Panc1 (cell line): ENCODE data around the gene SNIP1. TPM values are rescaled to one million over a fixed set of nuclear protein-coding genes. Genes with fewer than 3 reads are reported as not detected.
A peak's percentile ranks its signal among the peaks of the same experiment; 100 is the strongest.
"Not testable (repeated sequence)": the region's sequence is repeated elsewhere in the genome, so short reads cannot be mapped to it uniquely, and the experiment has no call there.

Experiments
- ATAC-seq: fragments of 200-7000 bp; cut with Tn5 transposase; 2 replicates; pipeline ENCODE4 v1.9.1; 2020; ENCODE audit warnings: mild to moderate bottlenecking, moderate library complexity
- BruUV-seq: library from RNA; stranded (reverse); fragments of 400-500 nt; replicated peaks from 2 replicates; lab custom pipeline; 2021; lab: Mats Ljungman, UMichigan
- CTCF ChIA-PET: fragments of 300-600 bp; sonication (Branson Sonifier 250); formaldehyde crosslinking; loops from one replicate; lab custom pipeline; 2022; ENCODE audit warnings: antibody characterized with exemption; lab: Charles Lee
- POLR2A ChIA-PET: fragments of 300-600 bp; sonication (Branson Sonifier 250); formaldehyde crosslinking; loops from one replicate; lab custom pipeline; 2022; ENCODE audit warnings: antibody characterized with exemption; lab: Charles Lee
- DNase-seq: peaks from one replicate; pipeline ENCODE4 v3.0.0-alpha.2; 2010; ENCODE audit warnings: low read depth, low spot score
- H3K27ac ChIP-seq: 2 replicates; pipeline ENCODE4 v1.5.1; 2011; ENCODE audit warnings: mild to moderate bottlenecking, low read length, inconsistent platforms
- H3K27me3 ChIP-seq: fragments of 200-500 bp; sonication (Bioruptor generic); 2 replicates; pipeline ENCODE4 v1.6.0; 2014; ENCODE audit warnings: low read length, inconsistent platforms; ENCODE audit not compliant: control insufficient read depth, insufficient read depth
- H3K36me3 ChIP-seq: fragments of 200-500 bp; sonication (Bioruptor generic); 2 replicates; pipeline ENCODE4 v1.5.1; 2014; ENCODE audit warnings: inconsistent platforms, mild to moderate bottlenecking, low read length, moderate library complexity; ENCODE audit not compliant: control insufficient read depth, insufficient read depth
- H3K4me1 ChIP-seq: 2 replicates; pipeline ENCODE4 v1.5.1; 2011; ENCODE audit warnings: inconsistent platforms, mild to moderate bottlenecking, low read length, moderate library complexity; ENCODE audit not compliant: control insufficient read depth, insufficient read depth
- H3K4me3 ChIP-seq, 2 experiments: 2 replicates each; pipeline ENCODE4 v1.5.1; 2011 to 2012; ENCODE audit warnings: low read depth in 2 of 2, low read length in 2 of 2, mild to moderate bottlenecking in 2 of 2, inconsistent platforms in 1 of 2, moderate library complexity in 1 of 2
- H3K9me3 ChIP-seq: fragments of 200-500 bp; sonication (Bioruptor generic); 2 replicates; pipeline ENCODE4 v1.5.1; 2014; ENCODE audit warnings: low read depth, mild to moderate bottlenecking, inconsistent platforms, low read length, moderate library complexity; ENCODE audit not compliant: control insufficient read depth, insufficient read depth
- CTCF ChIP-seq: fragments of 450-650 bp; IDR thresholded peaks from 2 replicates; pipeline ENCODE4 v1.5.1; 2017; ENCODE audit warnings: mild to moderate bottlenecking
- POLR2AphosphoS5 ChIP-seq: IDR thresholded peaks from 2 replicates; pipeline ENCODE4 v1.6.1; 2012; ENCODE audit warnings: mild to moderate bottlenecking, low read depth, low read length, moderate library complexity
- SIN3A ChIP-seq: IDR thresholded peaks from 2 replicates; pipeline ENCODE4 v1.6.1; 2012; ENCODE audit warnings: low read depth, mild to moderate bottlenecking, low read length, moderate library complexity, borderline replicate concordance; ENCODE audit not compliant: insufficient read depth
- TCF7L2 ChIP-seq: IDR thresholded peaks from 2 replicates; pipeline ENCODE4 v1.6.1; 2011; ENCODE audit warnings: mild to moderate bottlenecking, low read depth, low read length, inconsistent platforms
- in situ Hi-C: cut with HindIII; loops from 2 replicates; pipeline ENCODE4 v1.10.0; 2016; ENCODE audit warnings: low sequenced_read_pairs, low pct_unique_long_range_greater_than_20kb
- intact Hi-C: fragments of 100-400 bp; cut with micrococcal nuclease; formaldehyde crosslinking; loops from one replicate; pipeline ENCODE4 v1.10.0; 2022; ENCODE audit not compliant: unreplicated experiment
- total RNA-seq: library from RNA; stranded (reverse); gene quantifications from one replicate; pipeline ENCODE4 v1.2.1, GENCODE V29; 2021; ENCODE audit not compliant: unreplicated experiment
- TF ChIP-seq, protein P1 (sequence below), 2 experiments: IDR thresholded peaks; 2 replicates each; pipeline ENCODE4 v1.6.1; 2011 to 2012; ENCODE audit warnings: low read depth in 2 of 2, control low read depth in 1 of 2, low read length in 1 of 2, mild to moderate bottlenecking in 1 of 2, moderate library complexity in 1 of 2; ENCODE audit not compliant: insufficient read depth in 1 of 2

Gene SNIP1
- total RNA-seq, 1 experiment from 2014 or later, result 21.4 TPM

- no peaks in the 10 kb centered on the region for H3K27me3 ChIP-seq
- no peaks in the 10 kb centered on the region for H3K9me3 ChIP-seq
- DNase-seq, result no peak
- H3K27ac ChIP-seq, result no peak overlapping the region
- ChIA-PET CTCF (interaction anchor here (0.7 kb wide), 1 partner anchor 1148 kb away, joined by 3 read pairs; no protein-coding TSS in a partner anchor), POLR2A (no interaction called here)
- H3K36me3 ChIP-seq, result peaks cover 12% of the 10 kb centered on the region
- in situ Hi-C loops, result no loop called here
- TF ChIP-seq CTCF, result peak; percentile 58
- TF ChIP-seq SIN3A, result no peak
- no peak overlapping the region for H3K4me3 ChIP-seq
- peaks cover 7% of the 10 kb centered on the region for H3K4me1 ChIP-seq
- no TSS peak for BruUV-seq
- intact Hi-C loops, result no loop called here
- peak; percentile 75; the same call in 1 of the 2 replicates for ATAC-seq
Measured at GRCh38 chr1:37509181-37509580, 44.9 kb downstream of the SNIP1 start.

GRCh38 chr1:37506740-37507139 is 47.4 kb downstream of the SNIP1 start:
- CTCF ChIA-PET, result interaction anchor here (0.6 kb wide), 1 partner anchor 13 kb away, joined by 4 read pairs; no protein-coding TSS in a partner anchor
- intact Hi-C loops, result no loop called here
- H3K36me3 ChIP-seq, result peaks cover 9% of the 10 kb centered on the region; the same call in 1 of the 2 replicates
- no peak overlapping the region for H3K4me3 ChIP-seq
- in situ Hi-C loops, result no loop called here
- no peak overlapping the region for H3K27ac ChIP-seq
- POLR2A ChIA-PET, result interaction anchor here (0.6 to 0.7 kb wide), 2 partner anchors 10 to 71 kb away, joined by 3 to 5 read pairs; no protein-coding TSS in a partner anchor
- no peak for TF ChIP-seq CTCF
- no peak for TF ChIP-seq TCF7L2
- no peak for TF ChIP-seq POLR2AphosphoS5
- TF ChIP-seq, protein P1, sequence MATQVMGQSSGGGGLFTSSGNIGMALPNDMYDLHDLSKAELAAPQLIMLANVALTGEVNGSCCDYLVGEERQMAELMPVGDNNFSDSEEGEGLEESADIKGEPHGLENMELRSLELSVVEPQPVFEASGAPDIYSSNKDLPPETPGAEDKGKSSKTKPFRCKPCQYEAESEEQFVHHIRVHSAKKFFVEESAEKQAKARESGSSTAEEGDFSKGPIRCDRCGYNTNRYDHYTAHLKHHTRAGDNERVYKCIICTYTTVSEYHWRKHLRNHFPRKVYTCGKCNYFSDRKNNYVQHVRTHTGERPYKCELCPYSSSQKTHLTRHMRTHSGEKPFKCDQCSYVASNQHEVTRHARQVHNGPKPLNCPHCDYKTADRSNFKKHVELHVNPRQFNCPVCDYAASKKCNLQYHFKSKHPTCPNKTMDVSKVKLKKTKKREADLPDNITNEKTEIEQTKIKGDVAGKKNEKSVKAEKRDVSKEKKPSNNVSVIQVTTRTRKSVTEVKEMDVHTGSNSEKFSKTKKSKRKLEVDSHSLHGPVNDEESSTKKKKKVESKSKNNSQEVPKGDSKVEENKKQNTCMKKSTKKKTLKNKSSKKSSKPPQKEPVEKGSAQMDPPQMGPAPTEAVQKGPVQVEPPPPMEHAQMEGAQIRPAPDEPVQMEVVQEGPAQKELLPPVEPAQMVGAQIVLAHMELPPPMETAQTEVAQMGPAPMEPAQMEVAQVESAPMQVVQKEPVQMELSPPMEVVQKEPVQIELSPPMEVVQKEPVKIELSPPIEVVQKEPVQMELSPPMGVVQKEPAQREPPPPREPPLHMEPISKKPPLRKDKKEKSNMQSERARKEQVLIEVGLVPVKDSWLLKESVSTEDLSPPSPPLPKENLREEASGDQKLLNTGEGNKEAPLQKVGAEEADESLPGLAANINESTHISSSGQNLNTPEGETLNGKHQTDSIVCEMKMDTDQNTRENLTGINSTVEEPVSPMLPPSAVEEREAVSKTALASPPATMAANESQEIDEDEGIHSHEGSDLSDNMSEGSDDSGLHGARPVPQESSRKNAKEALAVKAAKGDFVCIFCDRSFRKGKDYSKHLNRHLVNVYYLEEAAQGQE (IDR thresholded peaks at IDR 0.05; ENCODE audit: insufficient read depth in 1 of 2, low read depth in 2 of 2, low read length in 1 of 2), result no peak
- TF ChIP-seq SIN3A, result no peak
- no peak for DNase-seq
- BruUV-seq, result no TSS peak
- H3K27me3 ChIP-seq, result no peaks in the 10 kb centered on the region
- H3K4me1 ChIP-seq, result no peaks in the 10 kb centered on the region
- no peak for ATAC-seq
- H3K9me3 ChIP-seq, result no peaks in the 10 kb centered on the region

GRCh38 chr1:37502791-37503190 is 51.3 kb downstream of the SNIP1 start:
- H3K27ac ChIP-seq, H3K9me3 ChIP-seq, H3K4me3 ChIP-seq, ATAC-seq, DNase-seq, H3K36me3 ChIP-seq, H3K27me3 ChIP-seq, intact Hi-C loops, in situ Hi-C loops, BruUV-seq: not testable (repeated sequence)
- ChIA-PET CTCF (interaction anchor here (0.6 kb wide), 1 partner anchor 31 kb away, joined by 5 read pairs; no protein-coding TSS in a partner anchor), POLR2A (interaction anchor here (0.6 kb wide), 1 partner anchor 15 kb away, joined by 3 read pairs; no protein-coding TSS in a partner anchor)
- H3K4me1 ChIP-seq, result peaks cover 12% of the 10 kb centered on the region; the same call in 1 of the 2 replicates
